Measurements from ENCODE around the gene CACNA1F. TPM values are rescaled to one million over a fixed set of nuclear protein-coding genes. Genes with fewer than 3 reads are reported as not detected.

CACNA1F gene
- total and polyA plus RNA-seq, 10 of the 15 experiments (the other 5 are each of a cell fraction or from before 2014, with no cell fraction given), result 0.01 to 0.32 (median 0.05) TPM; not detected in 5

DNA sequence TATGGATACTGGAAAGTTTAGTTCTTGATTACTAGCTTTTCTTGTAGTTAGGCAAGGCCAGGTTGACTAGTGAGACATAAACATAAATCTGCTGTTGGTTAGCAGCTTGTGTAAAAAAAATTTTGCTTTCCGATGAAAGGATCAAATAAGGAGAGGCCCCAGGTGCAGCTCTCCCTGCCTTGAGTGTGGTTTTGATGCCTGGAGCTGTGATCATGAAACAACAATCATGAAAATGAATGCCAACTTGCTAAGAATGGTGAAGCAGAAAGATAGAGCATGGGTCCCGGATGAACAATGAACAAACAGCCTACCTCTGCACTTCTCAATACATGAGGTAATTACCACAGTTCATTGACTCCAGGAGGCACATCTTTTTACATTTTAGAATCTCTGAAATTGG is 18.7 kb downstream of the CACNA1F start:
- no TSS peak for BruUV-seq (replicated peaks)
- no peak overlapping the region for H3K9ac ChIP-seq (ENCODE audit: control insufficient read depth, insufficient read depth, low read length)
- intact Hi-C loops (cut with micrococcal nuclease; ENCODE audit: unreplicated experiment), result no loop called here
- 48% methylated on average over 2 of the region's 2 CpGs for WGBS (ENCODE audit: insufficient coverage, insufficient replicate concordance, low lambda C conversion rate, missing lambda C conversion rate)
- FAIRE-seq (no peak), ATAC-seq (no peak), DNase-seq (ENCODE audit: low read depth, low spot score) (no peak)
- ChIA-PET CTCF (interaction anchor here (1.0 kb wide), 1 partner anchor 22 kb away, joined by 4 read pairs; no protein-coding TSS in a partner anchor), RAD21 (ENCODE audit: unreplicated experiment) (interaction anchor here (1.0 kb wide), 1 partner anchor 22 kb away, joined by 3 read pairs; no protein-coding TSS in a partner anchor), SMC1A (ENCODE audit: uncharacterized antibody, unreplicated experiment) (no interaction called here), POLR2A (no interaction called here)
- H3K79me2 ChIP-seq (ENCODE audit: control insufficient read depth, insufficient read depth, low read length), result no peaks in the 10 kb centered on the region
- no peaks in the 10 kb centered on the region for H3K36me3 ChIP-seq (ENCODE audit: control insufficient read depth in 2 of 2, insufficient read depth in 2 of 2, low read length in 1 of 2)
- H3K4me2 ChIP-seq (ENCODE audit: control insufficient read depth, insufficient read depth), result no peak overlapping the region
- H3K4me3 ChIP-seq, result no peak overlapping the region
- H3K9me3 ChIP-seq (replicated peaks; ENCODE audit: control insufficient read depth, insufficient read depth, low read length), result no peaks in the 10 kb centered on the region; the same call in 2 of the 3 replicates
- TF ChIP-seq PAX5 (IDR thresholded peaks at IDR 0.05; ENCODE audit: borderline replicate concordance, low read depth, low read length), result no peak
- TF ChIP-seq, protein P1, sequence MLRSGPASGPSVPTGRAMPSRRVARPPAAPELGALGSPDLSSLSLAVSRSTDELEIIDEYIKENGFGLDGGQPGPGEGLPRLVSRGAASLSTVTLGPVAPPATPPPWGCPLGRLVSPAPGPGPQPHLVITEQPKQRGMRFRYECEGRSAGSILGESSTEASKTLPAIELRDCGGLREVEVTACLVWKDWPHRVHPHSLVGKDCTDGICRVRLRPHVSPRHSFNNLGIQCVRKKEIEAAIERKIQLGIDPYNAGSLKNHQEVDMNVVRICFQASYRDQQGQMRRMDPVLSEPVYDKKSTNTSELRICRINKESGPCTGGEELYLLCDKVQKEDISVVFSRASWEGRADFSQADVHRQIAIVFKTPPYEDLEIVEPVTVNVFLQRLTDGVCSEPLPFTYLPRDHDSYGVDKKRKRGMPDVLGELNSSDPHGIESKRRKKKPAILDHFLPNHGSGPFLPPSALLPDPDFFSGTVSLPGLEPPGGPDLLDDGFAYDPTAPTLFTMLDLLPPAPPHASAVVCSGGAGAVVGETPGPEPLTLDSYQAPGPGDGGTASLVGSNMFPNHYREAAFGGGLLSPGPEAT (IDR thresholded peaks at IDR 0.05; ENCODE audit: low read depth), result no peak
- TF ChIP-seq RCOR1 (conservative IDR thresholded peaks at IDR 0.05; ENCODE audit: low read depth, low read length), result no peak
- no peak for TF ChIP-seq NFYB (IDR thresholded peaks at IDR 0.05; ENCODE audit: insufficient read depth, low read depth, low read length)
- no peak for TF ChIP-seq PML (IDR thresholded peaks at IDR 0.05; ENCODE audit: low read length)
- no peak for TF ChIP-seq HDGF (IDR thresholded peaks at IDR 0.05)
- no peak for TF ChIP-seq RAD21 (IDR thresholded peaks at IDR 0.05; ENCODE audit: insufficient read depth, low read depth, low read length)
- no peak for TF ChIP-seq POLR2AphosphoS2 (IDR thresholded peaks at IDR 0.05; ENCODE audit: low read depth, low read length)
- TF ChIP-seq BACH1 (IDR thresholded peaks at IDR 0.05; ENCODE audit: borderline replicate concordance), result no peak
- no peak for TF ChIP-seq ETV6 (conservative IDR thresholded peaks at IDR 0.05 in 1 of 2, IDR thresholded peaks at IDR 0.05 in 1 of 2; ENCODE audit: borderline replicate concordance in 1 of 2, low read depth in 1 of 2)
- TF ChIP-seq TARDBP (IDR thresholded peaks at IDR 0.05; ENCODE audit: borderline replicate concordance), result no peak
- no peak for TF ChIP-seq STAT3 (IDR thresholded peaks at IDR 0.05; ENCODE audit: low read depth, low read length)
- TF ChIP-seq TCF3 (IDR thresholded peaks at IDR 0.05; ENCODE audit: borderline replicate concordance, insufficient read depth, low read depth, low read length), result no peak
- no peak for TF ChIP-seq MEF2A (IDR thresholded peaks at IDR 0.05; ENCODE audit: insufficient read depth, low read depth, low read length)
- TF ChIP-seq HDAC2 (IDR thresholded peaks at IDR 0.05), result no peak
- no peak for TF ChIP-seq ATF7 (IDR thresholded peaks at IDR 0.05; ENCODE audit: low read depth)
- TF ChIP-seq, protein P2, sequence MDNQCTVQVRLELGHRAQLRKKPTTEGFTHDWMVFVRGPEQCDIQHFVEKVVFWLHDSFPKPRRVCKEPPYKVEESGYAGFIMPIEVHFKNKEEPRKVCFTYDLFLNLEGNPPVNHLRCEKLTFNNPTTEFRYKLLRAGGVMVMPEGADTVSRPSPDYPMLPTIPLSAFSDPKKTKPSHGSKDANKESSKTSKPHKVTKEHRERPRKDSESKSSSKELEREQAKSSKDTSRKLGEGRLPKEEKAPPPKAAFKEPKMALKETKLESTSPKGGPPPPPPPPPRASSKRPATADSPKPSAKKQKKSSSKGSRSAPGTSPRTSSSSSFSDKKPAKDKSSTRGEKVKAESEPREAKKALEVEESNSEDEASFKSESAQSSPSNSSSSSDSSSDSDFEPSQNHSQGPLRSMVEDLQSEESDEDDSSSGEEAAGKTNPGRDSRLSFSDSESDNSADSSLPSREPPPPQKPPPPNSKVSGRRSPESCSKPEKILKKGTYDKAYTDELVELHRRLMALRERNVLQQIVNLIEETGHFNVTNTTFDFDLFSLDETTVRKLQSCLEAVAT (IDR thresholded peaks at IDR 0.05), result no peak
- TF ChIP-seq SREBF2 (IDR thresholded peaks at IDR 0.05; ENCODE audit: low read length), result no peak
- no peak overlapping the region for H2AFZ ChIP-seq (ENCODE audit: control insufficient read depth, low read depth, low read length)
- no peaks in the 10 kb centered on the region for H3K4me1 ChIP-seq (ENCODE audit: control insufficient read depth, insufficient read depth, low read length)
- H4K20me1 ChIP-seq (ENCODE audit: control insufficient read depth, insufficient read depth), result no peaks in the 10 kb centered on the region
- in situ Hi-C loops (cut with MboI), result no loop called here
- no peak overlapping the region for H3K27ac ChIP-seq (ENCODE audit: control insufficient read depth, insufficient read depth)
- H3K27me3 ChIP-seq (replicated peaks in 1 of 2; ENCODE audit: control insufficient read depth in 2 of 2, insufficient read depth in 2 of 2, low read length in 1 of 2), result no peaks in the 10 kb centered on the region

All from GM12878 (cell line).